HG03460 (cell line): ENCODE data around the gene ACAA1.

Source experiments
- ATAC-seq: cut with Tn5 transposase; IDR thresholded peaks from one replicate; pipeline ENCODE4 v1.9.1; 2021; ENCODE audit not compliant: unreplicated experiment

The ACAA1 gene

GRCh38 chr3:38154033-38154494 is 17.1 kb upstream of the ACAA1 start:
- ATAC-seq = no peak

- ATAC-seq = no peak
These were observed 16.3 kb upstream of the ACAA1 start for GRCh38 chr3:38153221-38153620.

- ATAC-seq = no peak
These were observed 15.7 kb upstream of the ACAA1 start for GRCh38 chr3:38152609-38153008.

GRCh38 chr3:38151667-38152265 is 14.8 kb upstream of the ACAA1 start:
- ATAC-seq = no peak

GRCh38 chr3:38150780-38151528 is 14.0 kb upstream of the ACAA1 start:
- ATAC-seq = no peak

- ATAC-seq = no peak
These were observed 12.8 kb upstream of the ACAA1 start for GRCh38 chr3:38149708-38150107.

GRCh38 chr3:38148311-38148882 is 11.5 kb upstream of the ACAA1 start:
- no peak for ATAC-seq

GRCh38 chr3:38147421-38147820 is 10.5 kb upstream of the ACAA1 start:
- no peak for ATAC-seq

- no peak for ATAC-seq
These were observed 9.6 kb upstream of the ACAA1 start for GRCh38 chr3:38146504-38146903.

GRCh38 chr3:38143511-38143910 is 6.6 kb upstream of the ACAA1 start:
- ATAC-seq = no peak

- ATAC-seq = no peak
These were observed 6.0 kb upstream of the ACAA1 start for GRCh38 chr3:38142959-38143358.

GRCh38 chr3:38141952-38142273 is 5.0 kb upstream of the ACAA1 start:
- ATAC-seq = no peak

- ATAC-seq = no peak
These were observed 4.4 kb upstream of the ACAA1 start for GRCh38 chr3:38141173-38141951.

GRCh38 chr3:38140326-38141172 is 3.6 kb upstream of the ACAA1 start:
- ATAC-seq = no peak

GRCh38 chr3:38139652-38140051 is 2.7 kb upstream of the ACAA1 start:
- no peak for ATAC-seq

GRCh38 chr3:38139191-38139590 is 2.3 kb upstream of the ACAA1 start:
- ATAC-seq = no peak

GRCh38 chr3:38138349-38139190 is 1.6 kb upstream of the ACAA1 start, which contains the start of gene MYD88:
MYD88 (plus strand) TSS chr3:38138661; CDS start chr3:38138701, 40 bp downstream.
- peak; percentile 37 for ATAC-seq

GRCh38 chr3:38137615-38138348 is 855 bp upstream of the ACAA1 start:
- no peak for ATAC-seq

- peak; percentile 16 for ATAC-seq
These were observed 542 bp downstream of the ACAA1 start for GRCh38 chr3:38136393-38136776.
